ENCODE results near the gene ARID3A.

DNA sequence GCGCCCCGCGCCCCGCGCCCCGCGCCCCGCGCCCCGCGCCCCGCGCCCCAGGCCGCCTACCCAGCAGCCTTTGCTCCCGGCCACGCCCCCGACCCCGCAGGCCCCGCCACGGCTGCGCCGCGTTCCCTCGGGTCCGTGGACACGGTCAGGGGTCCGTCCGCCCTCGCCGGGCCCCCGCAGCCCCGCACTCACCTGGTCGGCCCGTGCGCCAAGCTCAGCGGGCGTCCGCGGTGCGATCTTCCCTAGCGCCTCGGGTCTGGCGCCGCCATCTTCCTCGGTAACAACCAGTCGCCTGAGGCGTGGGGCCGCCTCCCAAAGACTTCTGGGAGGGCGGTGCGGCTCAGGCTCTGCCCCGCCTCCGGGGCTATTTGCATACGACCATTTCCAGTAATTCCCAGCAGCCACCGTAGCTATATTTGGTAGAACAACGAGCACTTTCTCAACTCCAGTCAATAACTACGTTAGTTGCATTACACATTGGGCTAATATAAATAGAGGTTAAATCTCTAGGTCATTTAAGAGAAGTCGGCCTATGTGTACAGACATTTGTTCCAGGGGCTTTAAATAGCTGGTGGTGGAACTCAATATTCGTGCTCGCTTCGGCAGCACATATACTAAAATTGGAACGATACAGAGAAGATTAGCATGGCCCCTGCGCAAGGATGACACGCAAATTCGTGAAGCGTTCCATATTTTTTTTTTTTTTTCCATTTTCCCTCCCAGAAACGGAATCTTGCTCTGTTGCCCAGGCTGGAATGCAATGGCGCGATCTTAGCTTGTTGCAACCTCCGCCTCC lies 32.7 kb upstream of the ARID3A start, which contains the start of the genes MED16 and RNU6-9:
- TF ChIP-seq EP300 (IDR thresholded peaks at IDR 0.05; ENCODE audit: borderline replicate concordance in 1 of 2, low read depth in 2 of 2, low read length in 2 of 2), result no peak
- TF ChIP-seq MAX (IDR thresholded peaks at IDR 0.05), result no peak
- peak in 1 of 2 experiments; percentile 85; a peak in 2 of 3 replicates for TF ChIP-seq POLR2A (IDR thresholded peaks at IDR 0.05; ENCODE audit: control extremely low read depth in 1 of 2, low read depth in 2 of 2, low read length in 2 of 2)
- no peak for TF ChIP-seq CTCF (IDR thresholded peaks at IDR 0.05; ENCODE audit: control extremely low read depth in 1 of 3, insufficient read depth in 1 of 3, low read depth in 1 of 3, low read length in 3 of 3)
- no peak for TF ChIP-seq CBX5 (IDR thresholded peaks at IDR 0.05; ENCODE audit: low read depth, low read length)
- peak; percentile 86; the same call in 1 of the 2 replicates for TF ChIP-seq POLR2AphosphoS5 (IDR thresholded peaks at IDR 0.05; ENCODE audit: low read depth, low read length)
- no peak for TF ChIP-seq CHD2 (IDR thresholded peaks at IDR 0.05; ENCODE audit: low read length)
